GM21576 (cell line): Measurements from ENCODE around the gene DVL3.
"Not testable (repeated sequence)": the region's sequence is repeated elsewhere in the genome, so short reads cannot be mapped to it uniquely, and the experiment has no call there.

Experiments
- ATAC-seq: cut with Tn5 transposase; IDR thresholded peaks from one replicate; pipeline ENCODE4 v1.9.1; 2021; ENCODE audit warnings: mild to moderate bottlenecking, moderate library complexity; ENCODE audit not compliant: unreplicated experiment

Gene DVL3

DNA sequence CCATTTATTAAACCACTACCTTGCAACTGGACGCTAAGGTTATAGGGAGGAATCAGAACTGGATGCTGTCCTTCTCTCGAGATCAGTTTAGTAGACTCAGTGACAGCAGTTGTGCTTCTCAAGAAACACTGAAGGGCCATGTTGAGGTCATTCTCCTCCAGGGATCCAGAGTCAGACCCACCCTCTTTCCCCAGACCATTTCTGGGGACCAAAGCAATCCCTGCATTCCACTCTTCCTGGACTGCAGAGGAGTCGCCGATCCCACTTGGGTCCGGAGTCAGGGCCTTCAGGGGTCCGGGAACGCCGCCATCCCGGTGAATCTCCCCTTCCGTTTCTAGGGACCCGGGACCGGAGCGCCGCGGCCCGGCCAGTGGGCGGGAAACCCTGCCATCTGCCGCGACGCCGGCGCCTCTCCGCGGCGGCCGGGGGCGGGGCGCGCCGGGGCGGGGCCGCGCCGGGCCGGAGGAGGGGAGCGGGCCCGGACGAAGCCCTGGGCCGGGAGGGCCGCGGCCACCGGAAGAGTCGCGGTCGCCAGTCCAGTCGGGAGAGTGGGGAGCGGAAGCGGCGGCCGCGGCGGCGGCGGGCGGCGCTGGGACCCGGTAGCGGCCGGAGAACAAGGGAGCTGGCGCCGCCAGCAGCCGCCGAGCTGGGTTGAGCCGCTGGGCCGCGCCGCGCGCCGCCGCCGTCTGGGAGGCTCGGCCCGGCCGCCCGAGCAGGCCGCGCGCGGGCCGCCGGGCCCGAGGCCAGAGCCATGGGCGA lies at the start of gene DVL3:
TSS of gene DVL3 (plus strand) at position 493 of the 759 bp plus-strand sequence. CDS start at position 752, 259 bp downstream.
- peak; percentile 71 for ATAC-seq

DNA sequence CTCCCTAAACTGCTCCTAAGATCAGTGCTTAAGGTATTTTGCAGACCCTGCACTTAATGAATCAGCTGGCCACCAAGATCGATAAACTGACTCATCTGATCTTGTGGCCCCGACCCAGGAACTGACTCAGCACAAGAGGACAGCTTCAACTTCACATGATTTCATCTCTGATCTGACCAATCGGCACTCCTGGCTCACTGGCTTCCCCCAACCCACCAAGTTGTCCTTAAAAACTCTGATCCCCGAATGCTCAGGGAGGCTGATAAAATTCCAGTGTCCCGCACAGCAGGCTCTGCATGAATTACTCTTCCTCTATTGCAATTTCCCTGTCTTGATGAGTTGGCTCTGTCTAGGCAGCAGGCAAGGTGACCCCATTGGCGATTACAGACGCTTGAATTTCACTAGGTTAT lies 44.9 kb upstream of the DVL3 start:
- no peak for ATAC-seq

DNA sequence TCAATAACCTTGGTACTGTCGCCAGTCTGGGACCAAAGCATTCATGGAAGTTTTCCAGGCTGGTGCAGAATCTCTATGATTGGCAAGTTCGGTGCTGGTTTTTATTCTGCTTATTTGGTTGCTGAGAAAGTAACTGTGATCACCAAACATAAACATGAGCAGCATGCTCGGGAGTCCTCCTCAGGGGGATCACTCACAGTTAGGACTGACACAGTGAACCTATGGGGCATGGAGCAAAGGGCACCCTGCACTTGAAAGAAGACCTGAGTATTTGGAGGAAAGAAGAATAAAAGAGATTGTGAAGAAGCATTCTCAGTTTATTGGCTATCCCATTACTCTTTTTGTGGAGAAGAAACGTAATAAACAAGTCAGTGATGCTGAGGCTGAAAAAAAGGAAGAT lies 39.2 kb upstream of the DVL3 start:
- no peak for ATAC-seq

DNA sequence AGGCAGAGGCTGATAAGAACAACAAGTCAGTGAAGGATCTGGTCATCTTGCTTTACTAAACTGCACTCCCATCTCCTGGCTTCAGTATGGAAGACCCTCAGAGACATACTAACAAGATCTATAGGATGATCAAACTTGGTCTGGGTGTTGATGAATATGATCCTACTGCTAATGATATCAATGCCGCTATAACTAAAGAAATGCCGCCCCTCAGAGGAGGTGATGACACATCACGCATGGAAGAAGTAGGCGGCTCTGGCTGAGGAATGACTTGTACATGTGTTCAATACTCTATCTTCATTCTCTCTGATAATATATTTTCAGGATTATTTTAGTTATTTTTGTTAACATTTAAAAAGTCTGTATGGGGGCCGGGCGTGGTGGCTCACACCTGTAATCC lies 37.5 kb upstream of the DVL3 start:
- ATAC-seq = no peak

DNA sequence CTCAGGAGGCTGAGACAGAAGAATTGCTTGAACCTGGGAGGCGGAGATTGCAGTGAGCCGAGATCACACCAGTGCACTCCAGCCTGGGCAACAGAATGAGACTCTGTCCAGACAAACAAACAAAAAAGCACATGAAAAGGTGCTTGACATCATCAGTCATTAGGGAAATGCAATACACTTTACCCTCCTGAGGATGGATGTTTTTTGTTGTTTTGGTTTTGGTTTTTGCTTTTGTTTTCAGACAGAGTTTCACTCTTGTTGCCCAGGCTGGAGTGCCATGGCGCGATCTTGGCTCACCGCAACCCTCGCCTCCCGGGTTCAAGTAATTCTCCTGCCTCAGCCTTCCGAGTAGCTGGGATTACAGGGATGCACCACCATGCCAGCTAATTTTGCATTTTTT lies 34.1 kb upstream of the DVL3 start:
- not testable (repeated sequence) for ATAC-seq

DNA sequence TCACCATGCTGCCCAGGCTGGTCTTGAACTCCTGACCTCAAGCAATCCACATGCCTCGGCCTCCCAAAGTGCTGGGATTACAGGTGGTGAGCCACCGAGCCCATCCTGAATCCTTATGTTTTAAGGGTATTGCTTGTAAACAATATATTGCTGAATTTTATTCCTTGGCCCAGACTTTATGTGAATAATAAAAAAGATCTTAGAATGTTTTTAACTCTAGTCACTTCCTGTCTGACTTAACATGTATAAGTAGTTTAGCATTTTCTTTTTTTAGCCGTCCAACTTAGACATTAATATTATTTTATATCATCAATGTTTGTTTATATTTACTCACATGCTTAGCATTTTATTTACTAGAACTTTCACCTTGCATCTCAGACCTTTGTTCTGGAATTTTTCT lies 29.2 kb upstream of the DVL3 start:
- ATAC-seq = no peak

DNA sequence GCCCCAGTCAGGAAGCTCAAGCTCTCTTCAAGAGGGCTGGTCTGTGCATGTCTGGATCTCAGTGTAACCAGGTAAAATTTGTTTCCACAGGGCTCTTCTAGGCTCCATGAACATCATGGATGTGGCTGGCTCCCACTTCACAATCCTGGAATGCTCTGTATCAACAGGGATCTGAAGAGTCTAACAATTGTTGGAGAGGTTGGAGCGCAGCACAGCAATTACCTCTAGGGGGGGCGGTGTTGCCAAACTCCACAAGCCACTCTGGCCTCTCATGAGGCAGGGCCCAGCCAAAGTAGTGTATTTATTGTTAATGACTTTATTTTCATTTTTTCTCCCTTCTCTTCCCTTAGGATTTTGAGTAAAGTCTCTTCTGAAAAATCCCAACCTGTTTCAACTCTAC lies 26.2 kb upstream of the DVL3 start:
- peak; percentile 71 for ATAC-seq

DNA sequence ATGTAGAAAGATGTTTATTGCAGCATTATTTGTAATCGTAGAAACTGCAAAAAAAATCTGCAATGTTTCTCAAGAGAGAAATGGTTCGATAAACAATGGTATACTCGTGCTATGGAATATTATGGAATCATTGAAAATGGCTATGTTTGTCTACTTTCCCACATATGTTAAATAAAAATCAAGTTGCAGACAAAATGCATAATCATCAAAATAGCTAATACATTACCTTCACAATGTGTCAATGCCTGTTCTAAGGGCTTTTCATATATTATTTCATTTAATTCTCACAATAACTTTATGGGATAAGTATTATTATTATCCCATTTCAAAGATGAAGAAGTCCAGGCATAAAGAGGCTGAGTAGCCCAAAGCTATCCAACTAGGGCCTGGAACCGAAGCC lies 22.2 kb upstream of the DVL3 start:
- ATAC-seq = no peak

DNA sequence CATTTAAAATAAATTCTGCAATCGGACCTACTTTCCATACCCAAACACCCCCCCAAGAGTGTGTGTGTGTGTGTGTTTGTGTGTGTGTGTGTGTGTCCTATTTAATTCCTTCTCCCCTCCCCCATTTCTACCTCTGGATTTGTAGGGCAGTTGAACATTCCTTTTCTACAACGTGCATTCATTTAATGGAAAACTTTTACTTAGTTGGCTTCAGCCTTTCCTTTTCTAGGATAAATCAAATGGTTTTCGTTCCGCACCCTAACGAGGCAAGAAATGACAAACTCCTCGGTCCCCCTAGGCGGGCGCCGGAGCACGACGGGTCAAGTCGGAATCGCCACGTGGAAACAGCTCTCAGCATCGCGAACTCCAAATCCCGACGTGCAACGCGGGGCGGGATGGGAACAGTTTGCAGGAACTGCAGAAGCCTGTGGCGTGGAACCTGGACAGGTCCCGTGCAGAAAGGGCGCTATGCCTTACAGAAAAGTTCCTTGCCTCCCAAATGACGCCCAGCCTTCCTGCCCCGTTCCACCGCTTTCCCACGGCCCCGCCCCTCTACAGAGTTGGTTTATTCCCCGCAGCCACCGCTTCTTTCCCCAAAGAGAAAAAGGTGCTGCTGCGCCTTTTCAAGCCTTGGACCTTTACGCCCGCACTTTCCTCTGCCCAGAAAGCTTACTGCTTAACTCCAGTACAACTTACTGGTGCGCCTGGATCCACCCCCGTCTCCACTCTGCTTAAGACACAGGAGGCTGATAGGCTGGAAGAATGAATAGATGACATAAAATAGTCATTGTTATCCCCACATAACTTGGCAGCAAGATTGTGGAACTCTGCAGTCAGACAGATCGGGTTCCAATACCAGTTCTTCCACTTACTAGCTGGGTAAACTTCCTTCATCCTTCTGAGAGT lies 21.1 kb upstream of the DVL3 start:
- ATAC-seq = no peak

DNA sequence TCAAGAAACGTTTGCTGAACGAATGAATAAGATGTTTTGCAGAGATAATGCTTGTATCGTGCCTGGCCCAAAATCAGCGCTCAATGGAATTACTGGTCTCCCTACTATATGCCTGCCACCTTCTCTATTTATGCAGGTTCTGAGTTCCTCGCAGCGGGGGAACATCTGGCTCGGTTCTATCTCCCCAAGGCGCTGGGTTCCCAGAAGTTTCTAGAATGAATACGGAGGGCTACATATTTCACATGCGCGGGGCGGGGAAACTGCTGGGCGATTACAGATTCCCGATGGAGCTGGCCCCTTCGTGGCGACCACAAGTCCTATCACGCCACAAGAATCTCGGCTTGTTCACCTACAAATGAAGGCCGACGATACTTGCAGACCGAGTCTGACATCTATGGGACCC lies 20.4 kb upstream of the DVL3 start:
- ATAC-seq = no peak

DNA sequence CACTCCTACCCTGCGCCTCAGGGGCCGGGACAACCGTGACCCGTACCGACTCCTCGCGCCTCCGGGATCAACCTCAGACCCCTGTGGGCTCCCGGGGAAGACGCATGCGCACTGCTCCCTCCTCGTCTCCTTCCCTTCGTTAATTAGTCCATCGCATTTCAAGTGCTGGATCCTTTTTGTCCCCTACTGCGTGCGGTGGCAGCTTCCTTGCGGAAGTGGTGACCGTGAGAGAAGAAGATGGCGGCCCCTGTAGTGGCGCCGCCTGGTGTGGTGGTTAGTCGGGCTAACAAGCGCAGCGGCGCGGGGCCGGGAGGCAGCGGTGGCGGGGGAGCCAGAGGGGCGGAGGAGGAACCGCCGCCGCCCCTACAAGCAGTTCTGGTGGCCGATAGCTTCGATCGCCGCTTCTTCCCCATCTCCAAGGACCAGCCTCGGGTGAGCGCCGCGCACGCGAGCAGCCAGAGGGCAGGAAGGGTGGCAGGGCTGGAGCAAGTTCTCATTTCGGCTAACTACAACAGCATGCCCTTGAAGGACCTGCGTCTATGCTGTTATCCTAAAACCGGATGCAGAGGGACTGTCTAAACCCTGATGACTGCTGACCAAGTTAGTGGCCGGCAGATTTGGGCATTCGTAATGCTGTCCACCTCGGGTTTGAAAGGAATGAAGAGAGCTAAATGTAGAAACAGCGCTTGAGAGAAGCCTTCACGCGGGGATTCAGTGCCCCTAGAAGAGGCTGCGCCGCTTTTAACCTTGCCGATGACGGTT lies 19.8 kb upstream of the DVL3 start, which contains the start of gene EIF2B5:
TSS of gene EIF2B5 (plus strand) at position 210 of the 762 bp plus-strand sequence. CDS start at position 238, 28 bp downstream.
- ATAC-seq = peak; percentile 86

DNA sequence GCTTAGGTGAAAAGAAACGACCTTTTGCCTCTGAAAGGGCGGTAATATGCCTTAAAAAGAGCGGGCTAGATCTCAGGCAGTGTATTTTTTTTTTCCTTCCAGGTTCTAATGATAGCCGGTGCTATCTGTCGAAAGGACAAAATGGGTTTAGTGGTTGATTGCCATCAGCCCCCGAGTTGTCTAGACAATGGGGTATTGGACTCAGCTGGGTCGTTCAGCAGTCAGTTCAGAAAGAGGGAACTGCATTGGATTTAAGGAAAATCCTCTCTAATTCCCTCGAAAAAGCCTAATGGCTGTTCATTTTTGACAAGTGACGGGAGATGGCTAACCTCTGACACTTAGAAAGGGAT lies 19.3 kb upstream of the DVL3 start:
- ATAC-seq = no peak

DNA sequence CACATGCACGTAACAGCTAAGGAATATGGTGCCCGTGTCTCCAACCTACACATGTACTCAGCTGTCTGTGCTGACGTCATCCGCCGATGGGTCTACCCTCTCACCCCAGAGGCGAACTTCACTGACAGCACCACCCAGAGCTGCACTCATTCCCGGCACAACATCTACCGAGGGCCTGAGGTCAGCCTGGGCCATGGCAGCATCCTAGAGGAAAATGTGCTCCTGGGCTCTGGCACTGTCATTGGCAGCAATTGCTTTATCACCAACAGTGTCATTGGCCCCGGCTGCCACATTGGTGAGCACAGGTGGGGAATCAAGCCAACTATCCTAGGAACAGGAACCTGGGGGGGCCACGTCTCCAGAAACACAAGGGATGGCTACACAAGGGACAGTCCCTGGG lies 14.7 kb upstream of the DVL3 start:
- no peak for ATAC-seq

DNA sequence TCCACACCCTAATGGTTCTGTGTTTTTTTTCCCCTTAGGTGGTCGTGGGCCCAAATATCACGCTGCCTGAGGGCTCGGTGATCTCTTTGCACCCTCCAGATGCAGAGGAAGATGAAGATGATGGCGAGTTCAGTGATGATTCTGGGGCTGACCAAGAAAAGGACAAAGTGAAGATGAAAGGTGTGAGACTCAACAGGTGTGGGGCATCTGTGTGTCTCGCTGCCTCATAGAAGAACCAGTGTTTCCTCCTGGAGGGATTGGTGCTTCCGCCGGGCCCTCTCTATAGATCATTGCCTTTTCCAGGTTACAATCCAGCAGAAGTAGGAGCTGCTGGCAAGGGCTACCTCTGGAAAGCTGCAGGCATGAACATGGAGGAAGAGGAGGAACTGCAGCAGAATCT lies 13.0 kb upstream of the DVL3 start:
- ATAC-seq = no peak

DNA sequence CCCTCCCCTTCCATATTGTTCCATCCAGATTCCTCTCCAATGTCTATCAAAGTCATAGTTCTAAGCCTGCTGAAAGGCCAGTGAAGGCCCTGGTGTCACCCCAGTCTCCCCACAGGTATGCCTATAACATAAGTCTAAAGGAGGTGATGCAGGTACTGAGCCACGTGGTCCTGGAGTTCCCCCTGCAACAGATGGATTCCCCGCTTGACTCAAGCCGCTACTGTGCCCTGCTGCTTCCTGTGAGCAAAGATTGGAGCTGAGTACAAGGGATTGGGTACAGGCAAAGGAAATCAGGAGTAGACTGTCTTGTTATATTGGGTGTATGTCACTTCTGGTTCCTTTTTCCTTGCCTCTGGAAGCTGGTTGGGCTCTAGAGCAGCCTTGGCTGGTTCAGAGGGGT lies 11.8 kb upstream of the DVL3 start:
- ATAC-seq = no peak

DNA sequence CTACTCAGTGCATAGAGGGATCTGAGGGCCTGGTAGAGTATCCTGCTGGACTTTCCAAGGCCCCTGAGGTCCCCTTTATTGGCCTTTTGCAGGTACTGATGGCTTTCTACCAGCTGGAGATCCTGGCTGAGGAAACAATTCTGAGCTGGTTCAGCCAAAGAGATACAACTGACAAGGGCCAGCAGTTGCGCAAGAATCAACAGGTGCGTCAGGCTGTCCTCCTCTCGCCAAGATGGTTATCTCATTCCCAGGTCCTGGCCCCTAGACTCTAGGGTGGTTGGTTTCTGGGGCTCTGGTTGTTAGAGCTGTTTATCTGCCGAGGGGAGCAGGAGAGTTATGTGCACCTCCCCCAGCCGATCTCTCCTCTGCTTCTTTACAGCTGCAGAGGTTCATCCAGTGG lies 10.7 kb upstream of the DVL3 start:
- no peak for ATAC-seq

DNA sequence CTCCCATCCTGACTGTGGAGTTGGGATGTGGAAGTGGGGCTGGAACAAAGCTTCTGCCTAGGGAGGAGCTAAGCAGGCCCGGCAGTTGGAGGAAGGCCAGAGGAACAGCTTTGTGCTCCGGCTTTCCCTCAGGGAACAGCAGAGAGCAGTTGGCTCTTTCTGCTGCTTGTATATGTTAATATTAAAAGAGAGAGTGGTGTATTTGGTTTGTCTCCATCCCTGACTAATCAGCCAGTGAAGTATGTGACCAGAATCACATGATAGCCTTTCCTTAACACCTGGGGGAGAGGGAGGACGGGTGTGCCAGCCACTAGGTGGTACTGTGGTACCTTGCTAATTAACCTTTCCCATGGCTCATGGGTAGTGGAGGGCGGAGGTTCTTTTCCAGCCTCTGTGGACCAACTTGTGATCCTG lies 10.1 kb upstream of the DVL3 start:
- ATAC-seq = no peak

DNA sequence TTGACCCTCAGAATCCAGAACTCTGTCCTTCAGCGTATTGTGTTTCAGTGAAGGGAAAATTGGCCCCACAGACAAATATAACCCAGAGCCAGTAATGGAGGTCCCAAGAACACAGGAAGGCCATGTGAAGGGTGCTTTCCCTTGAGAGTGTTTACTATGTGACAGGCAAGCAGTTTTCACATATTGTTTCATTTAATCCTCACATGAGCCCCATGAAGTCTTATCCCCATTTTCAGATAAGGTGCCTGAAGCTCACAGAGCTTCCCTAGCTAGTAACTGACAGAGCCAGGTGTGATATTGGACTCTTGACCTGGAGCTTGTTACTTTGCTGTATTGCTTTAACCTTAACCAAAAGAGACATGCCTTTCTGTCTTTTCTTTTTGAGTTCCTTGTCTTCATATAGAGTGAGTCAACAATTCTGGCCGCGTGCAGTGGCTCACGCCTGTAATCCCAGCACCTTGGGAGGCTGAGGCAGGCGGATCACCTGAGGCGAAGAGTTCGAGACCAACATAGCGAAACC lies 9.4 kb upstream of the DVL3 start:
- no peak for ATAC-seq

DNA sequence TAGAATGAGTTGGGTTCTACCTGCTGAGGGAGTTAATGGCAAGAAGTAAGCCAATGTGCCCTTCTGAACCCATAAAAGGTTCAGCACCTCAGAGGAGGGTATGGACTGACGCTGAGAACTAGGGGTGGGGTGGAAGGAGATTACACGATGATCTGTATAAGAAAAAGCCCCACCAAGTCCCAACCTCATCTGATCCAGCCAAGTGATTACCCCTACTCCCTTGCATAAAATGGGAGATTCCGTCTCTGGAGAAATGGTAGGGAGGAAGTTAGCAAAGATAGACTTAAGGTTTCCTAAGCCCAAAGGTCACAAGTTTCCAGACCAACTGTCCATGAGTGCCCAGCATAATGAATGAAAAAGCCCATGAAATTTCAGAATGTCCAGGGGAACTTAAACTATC lies 7.1 kb upstream of the DVL3 start:
- ATAC-seq = no peak

DNA sequence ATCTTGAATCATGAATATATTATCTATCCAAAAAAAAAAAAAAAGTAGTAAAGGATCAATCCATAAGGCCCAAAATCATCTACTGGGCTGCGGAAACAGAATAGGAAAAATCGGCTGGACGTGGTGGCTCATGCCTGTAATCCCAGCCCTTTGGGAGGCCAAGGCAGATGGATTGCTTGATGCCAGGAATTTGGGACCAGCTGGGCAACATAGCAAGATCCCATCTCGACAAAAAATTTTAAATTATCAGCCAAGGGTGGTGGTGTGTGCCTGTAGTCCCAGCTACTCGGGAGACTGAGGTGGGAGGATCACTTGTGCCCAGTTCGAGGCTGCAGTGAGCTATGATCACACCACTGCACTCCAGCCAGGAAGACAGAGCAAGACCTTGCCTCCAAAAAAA lies 6.1 kb upstream of the DVL3 start:
- no peak for ATAC-seq

DNA sequence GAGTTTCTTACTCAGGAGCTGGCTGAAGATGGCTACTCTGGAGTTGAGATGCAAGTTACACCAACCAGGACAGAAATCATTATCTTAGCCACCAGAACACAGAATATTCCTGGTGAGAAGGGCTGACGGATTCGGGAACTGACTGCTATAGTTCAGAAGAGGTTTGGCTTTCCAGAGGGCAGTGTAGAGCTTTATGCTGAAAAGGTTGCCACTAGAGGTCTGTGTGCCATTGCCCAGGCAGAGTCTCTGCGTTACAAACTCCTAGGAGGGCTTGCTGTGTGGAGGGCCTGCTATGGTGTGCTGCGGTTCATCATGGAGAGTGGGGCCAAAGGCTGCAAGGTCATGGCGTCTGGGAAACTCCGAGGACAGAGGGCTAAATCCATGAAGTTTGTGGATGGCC lies 5.4 kb upstream of the DVL3 start:
- ATAC-seq = not testable (repeated sequence)
